Heart left ventricle (tissue), 13 donors: ENCODE results near the gene MYH10.

Experiments used
- CTCF ChIP-seq, 12 donors: fragments of 200-600 bp; sonication (generic) in 4 of 12; IDR thresholded peaks; one replicate each; pipeline versions ENCODE4 v1.5.0 to v1.8.0; 2018 to 2022; ENCODE audit warnings: antibody characterized with exemption in 12 of 12, mild to moderate bottlenecking in 5 of 12
- POLR2A ChIP-seq, 2 donors: fragments of 450-650 bp; IDR thresholded peaks; one replicate each; pipeline ENCODE4 v1.6.1; 2017; ENCODE audit warnings: antibody characterized with exemption in 2 of 2, mild to moderate bottlenecking in 2 of 2, moderate library complexity in 2 of 2
- donor health status: ischemic (EF 13 %, LVEDD 7.1; RV severe dilation, severe dysfunction).
- donor health status: DM: no; HTN: yes; CAD: no.
- donor health status: DM: no; HTN: no; CAD: no.
- donor health status: ischemic (EF 25% LVEDD 6.9; RV normal size, moderate dysfunction).
- donor health status: ischemic (EF 25% LVEDD 5.7; RV mildly dilated, moderate dysfunction).
- donor health status: ischemic (EF 35%, LVEDD 5.7; RV mildly dilated, moderate dysfunction).
- donor health status: nonischemic (EF 11% LVEDD 7.7; RV severe dilation, severe dysfunction).
- donor health status: DM: yes; HTN: yes; CAD: no.
- donor health status: PGD.
- donor health status: ischemic (EF 29% LVEDD 5.4; RV normal size, mild dysfunction).
- donor health status: nonischemic (EF 23%, LVEDD 6.1; RV moderate dilation, normal function).

- TF ChIP-seq CTCF (IDR thresholded peaks at IDR 0.05) (no peak), POLR2A (IDR thresholded peaks at IDR 0.05) (no peak)
These were observed 109.5 kb downstream of the MYH10 start for GRCh38 chr17:8520981-8521380.
